Panc1 (cell line): ENCODE results near the gene RBBP8.

ENCODE experiments used
- POLR2AphosphoS5 ChIP-seq: IDR thresholded peaks from 2 replicates; pipeline ENCODE4 v1.6.1; 2012; ENCODE audit warnings: mild to moderate bottlenecking, low read depth, low read length, moderate library complexity
- TF ChIP-seq, protein P1 (sequence below): fragments of 450-650 bp; IDR thresholded peaks from 2 replicates; pipeline ENCODE4 v1.5.1; 2017; ENCODE audit warnings: mild to moderate bottlenecking
- TF ChIP-seq, protein P2 (sequence below), 2 experiments: IDR thresholded peaks; 2 replicates each; pipeline ENCODE4 v1.6.1; 2011 to 2012; ENCODE audit warnings: low read depth in 2 of 2, control low read depth in 1 of 2, low read length in 1 of 2, mild to moderate bottlenecking in 1 of 2, moderate library complexity in 1 of 2; ENCODE audit not compliant: insufficient read depth in 1 of 2

DNA sequence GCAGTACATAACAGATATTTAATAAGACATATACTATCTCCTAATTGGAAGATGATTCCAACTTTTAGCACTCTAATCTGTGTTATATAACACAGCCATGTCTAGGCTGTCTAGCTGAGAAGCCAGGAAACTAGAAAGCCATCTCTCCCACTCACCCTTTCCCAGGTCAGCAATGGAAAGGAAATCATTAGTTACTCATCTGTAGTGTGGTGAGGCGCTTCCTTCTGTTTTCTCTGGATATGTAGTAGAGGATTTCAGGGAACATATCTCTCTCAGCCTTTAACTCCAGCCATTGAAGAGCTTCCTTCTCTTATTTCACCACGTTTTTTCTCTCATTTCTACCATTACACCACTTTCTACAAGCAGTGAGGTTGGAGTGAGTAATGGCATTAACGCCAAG lies 19.4 kb downstream of the RBBP8 start:
- TF ChIP-seq POLR2AphosphoS5: no peak
- TF ChIP-seq, protein P1, sequence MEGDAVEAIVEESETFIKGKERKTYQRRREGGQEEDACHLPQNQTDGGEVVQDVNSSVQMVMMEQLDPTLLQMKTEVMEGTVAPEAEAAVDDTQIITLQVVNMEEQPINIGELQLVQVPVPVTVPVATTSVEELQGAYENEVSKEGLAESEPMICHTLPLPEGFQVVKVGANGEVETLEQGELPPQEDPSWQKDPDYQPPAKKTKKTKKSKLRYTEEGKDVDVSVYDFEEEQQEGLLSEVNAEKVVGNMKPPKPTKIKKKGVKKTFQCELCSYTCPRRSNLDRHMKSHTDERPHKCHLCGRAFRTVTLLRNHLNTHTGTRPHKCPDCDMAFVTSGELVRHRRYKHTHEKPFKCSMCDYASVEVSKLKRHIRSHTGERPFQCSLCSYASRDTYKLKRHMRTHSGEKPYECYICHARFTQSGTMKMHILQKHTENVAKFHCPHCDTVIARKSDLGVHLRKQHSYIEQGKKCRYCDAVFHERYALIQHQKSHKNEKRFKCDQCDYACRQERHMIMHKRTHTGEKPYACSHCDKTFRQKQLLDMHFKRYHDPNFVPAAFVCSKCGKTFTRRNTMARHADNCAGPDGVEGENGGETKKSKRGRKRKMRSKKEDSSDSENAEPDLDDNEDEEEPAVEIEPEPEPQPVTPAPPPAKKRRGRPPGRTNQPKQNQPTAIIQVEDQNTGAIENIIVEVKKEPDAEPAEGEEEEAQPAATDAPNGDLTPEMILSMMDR: no peak
- TF ChIP-seq, protein P2, sequence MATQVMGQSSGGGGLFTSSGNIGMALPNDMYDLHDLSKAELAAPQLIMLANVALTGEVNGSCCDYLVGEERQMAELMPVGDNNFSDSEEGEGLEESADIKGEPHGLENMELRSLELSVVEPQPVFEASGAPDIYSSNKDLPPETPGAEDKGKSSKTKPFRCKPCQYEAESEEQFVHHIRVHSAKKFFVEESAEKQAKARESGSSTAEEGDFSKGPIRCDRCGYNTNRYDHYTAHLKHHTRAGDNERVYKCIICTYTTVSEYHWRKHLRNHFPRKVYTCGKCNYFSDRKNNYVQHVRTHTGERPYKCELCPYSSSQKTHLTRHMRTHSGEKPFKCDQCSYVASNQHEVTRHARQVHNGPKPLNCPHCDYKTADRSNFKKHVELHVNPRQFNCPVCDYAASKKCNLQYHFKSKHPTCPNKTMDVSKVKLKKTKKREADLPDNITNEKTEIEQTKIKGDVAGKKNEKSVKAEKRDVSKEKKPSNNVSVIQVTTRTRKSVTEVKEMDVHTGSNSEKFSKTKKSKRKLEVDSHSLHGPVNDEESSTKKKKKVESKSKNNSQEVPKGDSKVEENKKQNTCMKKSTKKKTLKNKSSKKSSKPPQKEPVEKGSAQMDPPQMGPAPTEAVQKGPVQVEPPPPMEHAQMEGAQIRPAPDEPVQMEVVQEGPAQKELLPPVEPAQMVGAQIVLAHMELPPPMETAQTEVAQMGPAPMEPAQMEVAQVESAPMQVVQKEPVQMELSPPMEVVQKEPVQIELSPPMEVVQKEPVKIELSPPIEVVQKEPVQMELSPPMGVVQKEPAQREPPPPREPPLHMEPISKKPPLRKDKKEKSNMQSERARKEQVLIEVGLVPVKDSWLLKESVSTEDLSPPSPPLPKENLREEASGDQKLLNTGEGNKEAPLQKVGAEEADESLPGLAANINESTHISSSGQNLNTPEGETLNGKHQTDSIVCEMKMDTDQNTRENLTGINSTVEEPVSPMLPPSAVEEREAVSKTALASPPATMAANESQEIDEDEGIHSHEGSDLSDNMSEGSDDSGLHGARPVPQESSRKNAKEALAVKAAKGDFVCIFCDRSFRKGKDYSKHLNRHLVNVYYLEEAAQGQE (IDR thresholded peaks at IDR 0.05; ENCODE audit: insufficient read depth in 1 of 2, low read depth in 2 of 2, low read length in 1 of 2): no peak
